Eye (tissue), 1 donor: ENCODE data around the gene PTGFRN.
A peak's percentile ranks its signal among the peaks of the same experiment; 100 is the strongest.

Source experiments
- DNase-seq: peaks from one replicate; pipeline ENCODE4 v3.0.0-alpha.2; 2015

PTGFRN gene

GRCh38 chr1:116889380-116889779 is 20.3 kb upstream of the PTGFRN start:
- DNase-seq, result no peak

- no peak for DNase-seq
Observed at GRCh38 chr1:116891396-116892079, 18.2 kb upstream of the PTGFRN start.

GRCh38 chr1:116895073-116895472 is 14.6 kb upstream of the PTGFRN start:
- DNase-seq, result no peak

DNA sequence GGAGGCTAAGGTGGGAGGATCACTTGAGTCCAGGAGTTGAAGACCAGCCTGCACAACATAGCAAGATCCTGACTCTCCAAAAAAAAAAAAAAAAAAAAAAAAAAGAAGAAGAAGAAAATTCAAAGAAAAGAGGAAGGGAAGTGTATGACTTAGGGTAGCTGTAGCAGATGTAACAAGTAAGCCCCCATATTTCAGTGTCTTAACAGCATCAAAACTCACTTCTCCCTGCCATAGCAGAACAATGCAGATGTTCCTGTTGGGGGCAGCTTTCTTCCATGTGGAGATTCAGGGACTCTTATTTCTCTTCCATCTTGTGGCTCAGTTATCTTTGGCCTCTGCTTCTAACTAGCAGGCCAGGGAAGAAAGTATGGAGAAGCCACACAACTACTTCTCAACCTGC is 10.2 kb upstream of the PTGFRN start:
- no peak for DNase-seq

GRCh38 chr1:116900471-116901365 is 9.0 kb upstream of the PTGFRN start:
- DNase-seq, result no peak

DNA sequence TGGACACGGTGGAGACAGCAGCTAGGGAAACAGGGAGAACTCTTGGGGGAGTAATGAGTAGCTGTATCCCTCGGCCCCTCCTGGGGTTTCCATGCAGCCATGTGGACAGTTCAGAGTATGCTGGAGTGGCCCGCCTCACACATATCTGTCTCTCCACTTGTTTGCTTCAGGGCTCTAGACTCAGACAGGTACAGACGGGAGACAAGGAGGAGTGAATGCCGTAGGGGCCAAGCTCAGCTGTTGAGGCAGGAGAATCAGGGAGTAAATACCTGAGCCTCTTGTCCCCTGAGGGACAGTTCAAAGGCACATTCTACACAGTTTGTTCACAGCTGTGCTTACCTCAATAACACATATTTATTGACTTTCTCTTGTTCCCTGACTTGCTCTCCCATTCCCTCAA is 7.7 kb upstream of the PTGFRN start:
- no peak for DNase-seq

DNA sequence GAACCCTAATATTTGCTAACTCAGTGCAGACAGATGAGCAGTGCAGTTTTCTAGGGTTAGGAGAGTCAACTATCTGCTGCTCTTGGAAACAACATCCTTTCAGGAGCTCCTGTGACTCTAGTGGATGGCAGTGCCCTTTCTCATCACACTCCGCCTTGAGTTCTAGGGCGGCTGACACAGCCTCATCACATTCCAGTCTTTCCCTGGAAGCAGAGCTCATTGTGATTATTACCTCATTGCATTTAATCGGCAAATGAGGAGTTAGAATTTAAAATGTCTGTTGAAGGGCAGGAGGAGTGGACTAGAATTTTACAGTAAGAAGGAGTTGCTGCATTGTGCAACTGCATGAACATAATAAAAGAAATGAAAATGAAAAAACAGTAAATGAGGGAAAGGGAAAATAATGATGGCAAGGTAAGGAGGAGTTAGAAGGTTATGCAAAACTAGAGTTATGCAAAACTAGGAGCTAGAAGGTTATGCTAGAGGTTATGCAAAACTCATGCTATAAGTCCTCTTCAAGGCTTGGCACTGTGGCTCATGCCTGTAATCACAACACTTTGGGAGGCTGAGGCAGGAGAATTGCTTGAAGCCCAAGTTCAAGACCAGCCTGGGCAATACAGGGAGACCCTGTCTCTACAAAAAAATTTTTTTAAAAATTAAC is 6.9 kb upstream of the PTGFRN start:
- no peak for DNase-seq

DNA sequence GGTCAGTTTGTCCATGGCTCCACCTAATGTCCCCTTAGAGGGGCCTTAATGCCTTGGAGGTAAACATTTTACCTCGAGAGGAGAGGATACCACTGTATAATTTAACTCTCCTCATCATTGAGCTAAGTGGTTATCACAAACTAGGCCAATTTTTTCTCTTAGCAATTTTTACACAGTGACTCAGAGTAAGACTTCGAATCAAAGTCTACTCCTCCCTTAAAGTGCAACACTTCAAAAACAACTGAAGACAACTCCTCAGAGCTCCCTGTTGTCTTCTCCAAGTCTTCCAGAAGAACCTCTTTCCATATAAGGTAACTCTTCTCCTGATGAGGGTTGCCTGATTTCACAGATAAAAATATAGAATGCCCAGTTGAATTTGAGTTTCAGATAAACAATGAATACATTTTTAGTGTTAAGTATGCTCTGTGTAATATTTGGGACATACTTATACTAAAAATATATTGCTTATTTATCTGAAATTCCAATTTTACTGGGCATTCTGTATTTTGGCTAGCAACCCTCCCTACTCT is 4.9 kb upstream of the PTGFRN start:
- DNase-seq, result no peak

DNA sequence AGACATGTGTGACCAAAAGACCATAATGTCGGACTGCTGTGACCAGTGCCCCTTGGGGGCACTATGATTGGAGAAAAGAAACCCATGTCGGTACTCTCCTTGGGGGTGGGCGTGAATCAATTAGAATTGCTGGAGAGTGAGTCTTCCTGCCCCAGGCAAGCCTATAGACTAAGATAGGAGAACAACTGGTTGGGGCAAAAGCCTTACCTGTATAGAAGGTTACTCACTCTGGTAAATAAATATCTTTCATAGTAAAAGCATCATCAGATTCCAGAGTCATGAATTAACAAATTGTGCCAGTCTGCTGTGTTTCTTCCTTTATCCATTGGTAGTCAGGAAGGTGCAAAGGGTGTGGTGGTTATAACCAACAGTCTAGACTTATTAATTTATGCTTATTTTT is 2.9 kb upstream of the PTGFRN start:
- no peak for DNase-seq

GRCh38 chr1:116907351-116907750 is 2.4 kb upstream of the PTGFRN start:
- no peak for DNase-seq

- DNase-seq, result no peak
Observed at GRCh38 chr1:116908266-116908665, 1.4 kb upstream of the PTGFRN start.

GRCh38 chr1:116908820-116909511 is 750 bp upstream of the PTGFRN start:
- no peak for DNase-seq

- DNase-seq, result peak; percentile 79
Observed at GRCh38 chr1:116910379-116911187, 867 bp downstream of the PTGFRN start.

DNA sequence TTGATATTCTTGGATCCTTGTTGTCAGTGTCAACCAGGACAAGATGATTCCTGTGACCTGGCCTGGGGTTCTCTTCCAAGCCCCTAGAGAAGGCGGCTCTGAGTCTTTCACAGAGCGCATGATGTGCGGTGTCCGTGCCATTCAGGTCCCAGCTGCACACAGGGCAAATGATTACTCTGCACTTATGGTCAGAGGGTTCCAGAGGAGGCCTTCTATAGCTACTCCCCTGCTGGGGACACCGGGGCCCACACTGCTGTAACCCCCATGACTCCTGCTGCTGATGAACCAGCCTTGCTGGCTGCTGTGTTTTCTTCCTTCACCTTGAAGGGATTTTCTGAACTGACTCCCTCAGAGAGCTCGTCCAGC is 1.5 kb downstream of the PTGFRN start:
- no peak for DNase-seq

GRCh38 chr1:116911779-116912469 is 2.2 kb downstream of the PTGFRN start:
- DNase-seq, result no peak

DNA sequence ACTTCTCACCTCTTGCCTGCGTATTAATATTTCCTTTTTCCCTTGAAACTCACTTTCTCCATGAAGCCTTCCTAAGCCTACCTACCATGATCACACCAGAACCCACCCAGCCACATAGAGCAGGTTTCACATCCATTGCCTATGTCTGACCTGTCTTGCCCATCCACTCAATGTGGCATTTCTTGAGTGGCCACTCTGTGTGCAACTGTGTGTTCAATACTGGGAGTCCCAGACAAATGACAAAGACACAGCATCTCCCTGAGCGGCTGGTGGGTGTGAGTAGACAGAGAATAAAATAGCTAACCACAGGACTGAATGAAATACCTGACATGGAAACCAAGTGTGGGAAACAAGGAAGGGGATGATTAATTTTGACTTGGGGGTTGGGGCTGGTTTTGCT is 3.1 kb downstream of the PTGFRN start:
- DNase-seq, result no peak

DNA sequence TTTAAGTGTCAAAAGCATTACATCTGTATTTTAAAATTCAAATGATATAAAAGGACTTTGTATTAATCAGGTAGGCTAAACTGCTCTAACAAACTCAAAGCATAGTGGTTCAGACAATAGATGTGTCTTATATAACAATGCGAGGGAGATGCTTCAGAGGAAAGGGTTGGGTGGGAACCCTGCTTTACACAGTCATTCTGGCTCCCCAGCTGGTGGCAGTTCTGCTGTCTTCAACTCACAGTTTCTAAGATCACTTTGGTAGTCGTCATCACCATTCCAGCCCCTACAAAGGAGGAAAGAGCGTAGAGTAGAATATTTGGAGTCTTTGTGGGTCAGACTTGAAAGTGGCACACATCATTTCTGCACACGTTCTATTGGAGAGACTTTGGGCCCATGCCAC is 4.2 kb downstream of the PTGFRN start:
- no peak for DNase-seq

- DNase-seq, result no peak
Observed at GRCh38 chr1:116914667-116915066, 5.0 kb downstream of the PTGFRN start.

DNA sequence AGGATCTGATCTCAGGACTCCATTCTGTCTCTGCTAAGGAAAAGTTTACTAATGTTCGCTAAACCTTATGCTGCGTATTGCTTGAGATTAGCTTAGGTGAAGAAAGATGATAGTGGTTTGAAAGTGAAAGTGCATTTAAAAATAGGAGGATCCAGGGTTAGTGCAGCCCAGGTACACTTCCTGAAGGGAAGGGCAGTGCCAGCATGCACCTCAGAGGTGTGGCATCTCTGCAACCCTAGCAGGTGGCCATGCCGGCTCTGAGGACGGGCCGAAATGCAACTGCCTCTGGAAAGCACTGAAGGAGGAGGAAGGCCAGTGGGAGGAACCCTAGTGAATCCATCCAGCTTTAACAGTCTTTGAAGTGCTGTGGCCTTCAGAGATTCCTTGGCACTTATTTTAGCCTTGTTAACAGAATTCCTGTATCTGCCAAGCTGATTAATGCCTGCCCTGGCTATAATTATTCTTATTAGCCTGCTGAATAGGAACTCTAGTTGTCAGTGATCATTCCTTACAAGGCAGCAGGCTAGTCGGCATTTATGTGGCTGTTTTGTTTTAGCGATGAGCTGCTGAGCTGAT is 5.5 kb downstream of the PTGFRN start:
- DNase-seq, result peak; percentile 55

DNA sequence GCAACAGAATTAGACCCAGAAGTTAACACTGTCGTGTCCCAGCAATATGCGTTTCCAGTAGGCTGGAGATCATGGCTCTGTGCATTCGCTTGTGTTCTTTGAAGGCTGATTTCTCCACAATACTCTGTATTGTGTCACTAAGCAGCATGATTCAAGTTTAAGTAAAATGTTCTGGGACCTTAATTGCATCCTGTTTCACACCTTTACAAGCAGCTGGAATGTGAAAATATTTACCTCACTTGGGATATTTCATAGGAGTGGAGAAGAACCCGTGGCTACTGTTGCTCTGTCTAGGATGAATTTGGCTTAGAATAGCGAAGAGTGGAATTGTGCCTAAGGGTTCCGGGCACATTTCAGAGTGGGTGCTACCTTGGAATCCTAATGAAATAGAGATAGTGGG is 6.3 kb downstream of the PTGFRN start:
- peak; percentile 27 for DNase-seq
